ENCODE results near the gene B4GALNT3.

DNA sequence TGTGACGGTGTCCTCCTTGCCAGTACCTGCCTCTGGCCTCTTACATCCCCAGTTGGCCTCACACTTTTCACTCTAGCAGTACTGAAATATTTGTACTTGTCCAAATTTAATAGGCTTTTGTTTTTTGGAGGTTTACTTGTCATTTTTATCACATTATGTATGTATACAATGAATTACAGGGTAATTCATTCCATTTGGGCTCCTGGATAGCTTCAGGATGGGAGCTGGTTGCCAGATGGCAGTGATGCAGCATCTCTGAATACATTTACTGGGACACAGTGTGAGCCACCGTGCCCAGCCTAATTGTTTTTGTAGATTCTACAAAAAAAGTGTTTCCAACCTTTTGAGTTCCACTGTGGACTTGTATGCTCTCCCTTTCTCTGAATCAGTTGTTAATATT is 44.9 kb upstream of the B4GALNT3 start:
- TF ChIP-seq EZH2 (IDR thresholded peaks at IDR 0.05; ENCODE audit: insufficient read depth, poor library complexity, severe bottlenecking) (no peak), EZH2phosphoT487 (IDR thresholded peaks at IDR 0.05; ENCODE audit: insufficient read depth, low read depth) (no peak)
